Chondrocyte (in vitro differentiated cells): ENCODE measurements around the gene WTIP. TPM values are rescaled to one million over a fixed set of nuclear protein-coding genes. Genes with fewer than 3 reads are reported as not detected.

ENCODE experiments used
- DNase-seq: peaks from one replicate; pipeline ENCODE4 v3.0.0; 2021; ENCODE audit warnings: mixed read lengths, low spot score
- H3K27ac Mint-ChIP-seq: one replicate; pipeline ENCODE4 v1.8.0; 2021; ENCODE audit warnings: mild to moderate bottlenecking, moderate library complexity, mixed read lengths; ENCODE audit not compliant: unreplicated experiment
- H3K27me3 Mint-ChIP-seq: 2 replicates; pipeline ENCODE4 v1.8.0; 2021; ENCODE audit warnings: low read depth, mixed read lengths
- H3K36me3 Mint-ChIP-seq: 2 replicates; pipeline ENCODE4 v1.8.0; 2021; ENCODE audit warnings: low read depth, mixed read lengths
- H3K4me1 Mint-ChIP-seq: 2 replicates; pipeline ENCODE4 v1.8.0; 2021; ENCODE audit warnings: low read depth, mild to moderate bottlenecking, mixed read lengths
- H3K4me3 Mint-ChIP-seq: one replicate; pipeline ENCODE4 v1.8.0; 2021; ENCODE audit warnings: mild to moderate bottlenecking, moderate library complexity, mixed read lengths; ENCODE audit not compliant: unreplicated experiment
- H3K9me3 Mint-ChIP-seq: 2 replicates; pipeline ENCODE4 v1.8.0; 2021; ENCODE audit warnings: low read depth, mixed read lengths
- total RNA-seq: library from RNA; stranded (reverse); gene quantifications from 3 replicates; pipeline ENCODE4 v1.2.1, GENCODE V29; 2021
- TF ChIP-seq, protein P1 (sequence below): fragments of 200-600 bp; sonication (generic); IDR thresholded peaks from 2 replicates; pipeline ENCODE4 v1.5.0; 2021; ENCODE audit warnings: antibody characterized with exemption, mild to moderate bottlenecking, moderate library complexity

Gene WTIP
- total RNA-seq, 1 donor from 2014 or later, result 45.9 TPM

DNA sequence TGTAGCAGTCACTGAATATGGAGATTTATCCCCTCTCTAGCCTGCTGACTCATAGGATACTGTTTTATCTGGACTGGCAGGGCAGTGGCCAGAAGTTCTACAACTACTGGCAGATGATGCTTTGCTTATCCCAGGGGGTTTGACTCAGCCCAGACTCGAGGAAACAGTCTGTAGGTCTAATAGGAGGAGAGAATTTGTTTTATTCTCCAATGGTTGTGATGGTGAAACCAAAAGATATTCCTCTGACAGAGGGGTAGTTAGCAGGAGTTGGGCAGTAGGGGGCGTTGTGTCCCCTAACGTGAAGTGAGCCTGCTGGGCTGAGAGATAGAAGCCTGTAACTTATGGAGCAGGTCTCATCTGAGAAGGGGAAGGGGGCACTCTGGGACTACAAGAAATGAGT lies 74.9 kb downstream of the WTIP start:
- H3K4me3 Mint-ChIP-seq, result no peak overlapping the region

DNA sequence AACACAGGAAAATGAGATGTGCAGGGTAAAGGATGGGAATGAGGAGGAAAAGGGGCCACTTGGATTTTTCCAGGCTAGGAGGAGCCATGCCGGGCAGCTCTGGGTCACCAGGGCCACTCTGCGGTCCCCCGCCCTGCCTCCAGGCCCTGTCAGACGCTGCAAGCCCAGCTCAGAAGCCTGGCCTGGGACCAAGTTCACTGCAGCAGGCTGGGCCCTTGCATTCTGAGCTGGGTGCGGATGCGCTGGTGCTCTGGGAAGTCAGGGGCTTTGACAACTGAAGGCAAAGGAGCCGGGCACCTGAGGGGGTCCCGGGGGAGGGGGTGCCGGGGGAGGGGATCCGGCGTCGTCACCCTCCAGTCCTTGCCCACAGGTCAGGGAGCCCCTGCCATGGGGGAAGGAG lies 77.5 kb downstream of the WTIP start:
- peaks cover 14% of the 10 kb centered on the region for H3K9me3 Mint-ChIP-seq
- TF ChIP-seq, protein P1, sequence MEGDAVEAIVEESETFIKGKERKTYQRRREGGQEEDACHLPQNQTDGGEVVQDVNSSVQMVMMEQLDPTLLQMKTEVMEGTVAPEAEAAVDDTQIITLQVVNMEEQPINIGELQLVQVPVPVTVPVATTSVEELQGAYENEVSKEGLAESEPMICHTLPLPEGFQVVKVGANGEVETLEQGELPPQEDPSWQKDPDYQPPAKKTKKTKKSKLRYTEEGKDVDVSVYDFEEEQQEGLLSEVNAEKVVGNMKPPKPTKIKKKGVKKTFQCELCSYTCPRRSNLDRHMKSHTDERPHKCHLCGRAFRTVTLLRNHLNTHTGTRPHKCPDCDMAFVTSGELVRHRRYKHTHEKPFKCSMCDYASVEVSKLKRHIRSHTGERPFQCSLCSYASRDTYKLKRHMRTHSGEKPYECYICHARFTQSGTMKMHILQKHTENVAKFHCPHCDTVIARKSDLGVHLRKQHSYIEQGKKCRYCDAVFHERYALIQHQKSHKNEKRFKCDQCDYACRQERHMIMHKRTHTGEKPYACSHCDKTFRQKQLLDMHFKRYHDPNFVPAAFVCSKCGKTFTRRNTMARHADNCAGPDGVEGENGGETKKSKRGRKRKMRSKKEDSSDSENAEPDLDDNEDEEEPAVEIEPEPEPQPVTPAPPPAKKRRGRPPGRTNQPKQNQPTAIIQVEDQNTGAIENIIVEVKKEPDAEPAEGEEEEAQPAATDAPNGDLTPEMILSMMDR, result no peak
- no peak for DNase-seq
- no peak overlapping the region for H3K27ac Mint-ChIP-seq
- no peaks in the 10 kb centered on the region for H3K4me1 Mint-ChIP-seq
- no peak overlapping the region for H3K4me3 Mint-ChIP-seq
- H3K27me3 Mint-ChIP-seq, result peaks cover 8% of the 10 kb centered on the region
- H3K36me3 Mint-ChIP-seq, result no peaks in the 10 kb centered on the region

More for the DNA sequence above, 74.9 kb downstream of the WTIP start:
- Mint-ChIP-seq H3K27ac (no peak overlapping the region), H3K4me1 (no peaks in the 10 kb centered on the region), H3K27me3 (peaks cover 5% of the 10 kb centered on the region), H3K9me3 (no peaks in the 10 kb centered on the region), H3K36me3 (no peaks in the 10 kb centered on the region)
- DNase-seq, result no peak
- TF ChIP-seq, protein P1, result peak; percentile 49

DNA sequence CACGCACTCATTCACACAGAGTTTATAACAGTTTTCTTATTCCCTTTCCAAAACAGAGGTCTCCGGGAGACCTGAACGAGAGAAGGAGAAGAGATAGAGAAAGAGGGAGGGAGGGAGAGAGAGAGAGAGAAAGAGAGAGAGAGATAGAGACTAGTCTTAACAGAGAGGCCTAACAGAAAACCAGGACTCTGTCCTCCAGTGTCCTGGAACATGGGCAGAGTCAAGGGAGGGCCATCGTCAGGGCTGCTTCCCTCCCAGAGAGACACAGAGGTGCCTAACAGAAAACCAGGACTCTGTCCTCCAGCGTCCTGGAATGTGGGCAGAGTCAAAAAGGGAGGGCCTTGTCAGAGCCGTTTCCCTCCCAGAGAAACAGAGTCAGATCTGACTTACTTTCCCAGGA lies 78.7 kb downstream of the WTIP start:
- H3K4me3 Mint-ChIP-seq, result no peak overlapping the region
- DNase-seq, result no peak
- peaks cover 8% of the 10 kb centered on the region for H3K27me3 Mint-ChIP-seq
- H3K4me1 Mint-ChIP-seq, result no peaks in the 10 kb centered on the region
- H3K27ac Mint-ChIP-seq, result no peak overlapping the region
- no peaks in the 10 kb centered on the region for H3K36me3 Mint-ChIP-seq
- TF ChIP-seq, protein P1, result no peak
- H3K9me3 Mint-ChIP-seq, result peaks cover 23% of the 10 kb centered on the region

Other genes with a start within 250 kb of the WTIP start
- gene GARRE1, start 227.2 kb upstream of the WTIP start, total RNA-seq, result 23.3 to 35.4 TPM (median 24.4 TPM) in 3 replicates
- gene GPI, start 116.6 kb upstream of the WTIP start, total RNA-seq, result 209 to 228 TPM (median 221 TPM) in 3 replicates
- 6.6 to 8.7 TPM (median 8.6 TPM) in 3 replicates for gene PDCD2L, start 77.4 kb upstream of the WTIP start, total RNA-seq
- gene UBA2, start 53.4 kb upstream of the WTIP start, total RNA-seq, result 81.2 to 103 TPM (median 94.6 TPM) in 3 replicates
- gene SCGB2B2, start 195.4 kb downstream of the WTIP start, total RNA-seq, result 0.44 to 0.56 TPM (median 0.47 TPM) in 3 replicates
- gene ZNF302, start 195.9 kb downstream of the WTIP start, total RNA-seq, result 19.5 to 32.4 TPM (median 23.3 TPM) in 3 replicates